GM12878 (cell line): ENCODE measurements around the gene MSI2. TPM values are rescaled to one million over a fixed set of nuclear protein-coding genes. Genes with fewer than 3 reads are reported as not detected.

ENCODE experiments used
- CBX5 ChIP-seq: sonication (generic); IDR thresholded peaks from 2 replicates; pipeline ENCODE4 v1.6.1; 2016; ENCODE audit warnings: low read depth, moderate library complexity, mild to moderate bottlenecking, inconsistent platforms
- CHD1 ChIP-seq: IDR thresholded peaks from 2 replicates; pipeline ENCODE4 v1.6.1; 2012; ENCODE audit warnings: low read depth, low read length, improper control_type of control experiment
- CREM ChIP-seq: IDR thresholded peaks from 2 replicates; pipeline ENCODE4 v1.6.1; 2014; ENCODE audit warnings: antibody characterized with exemption, low read depth
- FOS ChIP-seq: IDR thresholded peaks from 3 replicates; pipeline ENCODE4 v1.6.1; 2011; ENCODE audit warnings: borderline replicate concordance; ENCODE audit not compliant: insufficient read length; ENCODE audit errors: extremely low read depth
- FOXK2 ChIP-seq: fragments of 450-650 bp; IDR thresholded peaks from 2 replicates; pipeline ENCODE4 v1.6.1; 2017; ENCODE audit warnings: mild to moderate bottlenecking, moderate library complexity
- JUNB ChIP-seq: IDR thresholded peaks from 2 replicates; pipeline ENCODE4 v1.6.1; 2016; ENCODE audit warnings: antibody characterized with exemption, mild to moderate bottlenecking
- MEF2A ChIP-seq: IDR thresholded peaks from 2 replicates; pipeline ENCODE4 v1.6.1; 2011; ENCODE audit warnings: low read depth, mild to moderate bottlenecking, low read length, moderate library complexity; ENCODE audit not compliant: insufficient read depth
- NBN ChIP-seq: fragments of 450-650 bp; IDR thresholded peaks from 2 replicates; pipeline ENCODE4 v1.6.1; 2016
- NFXL1 ChIP-seq: fragments of 450-650 bp; IDR thresholded peaks from 2 replicates; pipeline ENCODE4 v1.6.1; 2017; ENCODE audit warnings: antibody characterized with exemption, mild to moderate bottlenecking, borderline replicate concordance
- NR2C2 ChIP-seq: IDR thresholded peaks from 2 replicates; pipeline ENCODE4 v1.6.1; 2011; ENCODE audit warnings: borderline replicate concordance, low read depth; ENCODE audit not compliant: control insufficient read depth, insufficient read length
- POU2F2 ChIP-seq: IDR thresholded peaks from 3 replicates; pipeline ENCODE4 v1.6.1; 2011; ENCODE audit warnings: low read depth, mild to moderate bottlenecking, low read length, borderline replicate concordance
- RAD51 ChIP-seq: fragments of 450-650 bp; IDR thresholded peaks from 2 replicates; pipeline ENCODE4 v1.6.1; 2016; ENCODE audit warnings: moderate library complexity, mild to moderate bottlenecking, inconsistent platforms
- RFX5 ChIP-seq: IDR thresholded peaks from 2 replicates; pipeline ENCODE4 v1.6.1; 2011; ENCODE audit warnings: low read depth, low read length, improper control_type of control experiment
- SIX5 ChIP-seq: IDR thresholded peaks from 2 replicates; pipeline ENCODE4 v1.6.1; 2011; ENCODE audit warnings: mild to moderate bottlenecking, low read depth, low read length, moderate library complexity; ENCODE audit not compliant: severe bottlenecking
- TCF12 ChIP-seq: IDR thresholded peaks from 2 replicates; pipeline ENCODE4 v1.6.1; 2011; ENCODE audit warnings: low read depth, mild to moderate bottlenecking, low read length
- ZNF384 ChIP-seq: IDR thresholded peaks from 2 replicates; pipeline ENCODE4 v1.6.1; 2012; ENCODE audit warnings: low read depth, mild to moderate bottlenecking, low read length, improper control_type of control experiment, borderline replicate concordance
- polyA plus RNA-seq, 11 experiments: library from polyadenylated mRNA; depleted of rRNA in 4 of 11; unstranded in 6 of 11; stranded (reverse) in 5 of 11; fragments of >200 nt; fragmentation: Nextera tagmentation in 4 of 11; fragmentation: Illumina TruSeq in 1 of 11; extraction: Ambion mirVana in 4 of 11; extraction: Trizol in 1 of 11; gene quantifications; 1 replicate in 1 of 11; 2 replicates in 10 of 11; pipeline versions ENCODE4 v1.2.1 to v1.2.3, GENCODE V29; 2011 to 2016; ENCODE audit warnings: inconsistent platforms in 2 of 11, missing spikeins in 2 of 11, low read depth in 1 of 11
- total RNA-seq, 4 experiments: library from RNA; depleted of rRNA in 3 of 4; stranded (reverse); fragments of >200 nt in 3 of 4; fragmentation: Illumina TruSeq in 1 of 4; extraction: Trizol in 1 of 4; gene quantifications; 2 replicates each; pipeline versions ENCODE4 v1.2.1 to v1.2.3, GENCODE V29; 2013 to 2021
- TF ChIP-seq, protein P1 (sequence below): fragments of 450-650 bp; IDR thresholded peaks from 2 replicates; pipeline ENCODE4 v1.6.1; 2016; ENCODE audit warnings: mild to moderate bottlenecking, moderate library complexity, borderline replicate concordance
- TF ChIP-seq, protein P2 (sequence below): fragments of 450-650 bp; formaldehyde crosslinking; IDR thresholded peaks from 2 replicates; pipeline ENCODE4 v1.4.0; 2022; ENCODE audit warnings: mild to moderate bottlenecking, moderate library complexity
- TF ChIP-seq, protein P3 (sequence below): fragments of 450-650 bp; IDR thresholded peaks from 2 replicates; pipeline ENCODE4 v1.6.1; 2018; ENCODE audit warnings: borderline replicate concordance, mild to moderate bottlenecking; ENCODE audit not compliant: partially characterized antibody
- TF ChIP-seq, protein P4 (sequence below): IDR thresholded peaks from 2 replicates; pipeline ENCODE4 v1.6.1; 2012; ENCODE audit warnings: low read depth, low read length, improper control_type of control experiment

The MSI2 gene
- total and polyA plus RNA-seq, 10 of the 15 experiments (the other 5 are each of a cell fraction or from before 2014, with no cell fraction given), result 6.1 to 76.1 (median 42.0) TPM

- TF ChIP-seq, protein P1, sequence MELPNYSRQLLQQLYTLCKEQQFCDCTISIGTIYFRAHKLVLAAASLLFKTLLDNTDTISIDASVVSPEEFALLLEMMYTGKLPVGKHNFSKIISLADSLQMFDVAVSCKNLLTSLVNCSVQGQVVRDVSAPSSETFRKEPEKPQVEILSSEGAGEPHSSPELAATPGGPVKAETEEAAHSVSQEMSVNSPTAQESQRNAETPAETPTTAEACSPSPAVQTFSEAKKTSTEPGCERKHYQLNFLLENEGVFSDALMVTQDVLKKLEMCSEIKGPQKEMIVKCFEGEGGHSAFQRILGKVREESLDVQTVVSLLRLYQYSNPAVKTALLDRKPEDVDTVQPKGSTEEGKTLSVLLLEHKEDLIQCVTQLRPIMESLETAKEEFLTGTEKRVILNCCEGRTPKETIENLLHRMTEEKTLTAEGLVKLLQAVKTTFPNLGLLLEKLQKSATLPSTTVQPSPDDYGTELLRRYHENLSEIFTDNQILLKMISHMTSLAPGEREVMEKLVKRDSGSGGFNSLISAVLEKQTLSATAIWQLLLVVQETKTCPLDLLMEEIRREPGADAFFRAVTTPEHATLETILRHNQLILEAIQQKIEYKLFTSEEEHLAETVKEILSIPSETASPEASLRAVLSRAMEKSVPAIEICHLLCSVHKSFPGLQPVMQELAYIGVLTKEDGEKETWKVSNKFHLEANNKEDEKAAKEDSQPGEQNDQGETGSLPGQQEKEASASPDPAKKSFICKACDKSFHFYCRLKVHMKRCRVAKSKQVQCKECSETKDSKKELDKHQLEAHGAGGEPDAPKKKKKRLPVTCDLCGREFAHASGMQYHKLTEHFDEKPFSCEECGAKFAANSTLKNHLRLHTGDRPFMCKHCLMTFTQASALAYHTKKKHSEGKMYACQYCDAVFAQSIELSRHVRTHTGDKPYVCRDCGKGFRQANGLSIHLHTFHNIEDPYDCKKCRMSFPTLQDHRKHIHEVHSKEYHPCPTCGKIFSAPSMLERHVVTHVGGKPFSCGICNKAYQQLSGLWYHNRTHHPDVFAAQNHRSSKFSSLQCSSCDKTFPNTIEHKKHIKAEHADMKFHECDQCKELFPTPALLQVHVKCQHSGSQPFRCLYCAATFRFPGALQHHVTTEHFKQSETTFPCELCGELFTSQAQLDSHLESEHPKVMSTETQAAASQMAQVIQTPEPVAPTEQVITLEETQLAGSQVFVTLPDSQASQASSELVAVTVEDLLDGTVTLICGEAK, result no peak
- TF ChIP-seq, protein P2, sequence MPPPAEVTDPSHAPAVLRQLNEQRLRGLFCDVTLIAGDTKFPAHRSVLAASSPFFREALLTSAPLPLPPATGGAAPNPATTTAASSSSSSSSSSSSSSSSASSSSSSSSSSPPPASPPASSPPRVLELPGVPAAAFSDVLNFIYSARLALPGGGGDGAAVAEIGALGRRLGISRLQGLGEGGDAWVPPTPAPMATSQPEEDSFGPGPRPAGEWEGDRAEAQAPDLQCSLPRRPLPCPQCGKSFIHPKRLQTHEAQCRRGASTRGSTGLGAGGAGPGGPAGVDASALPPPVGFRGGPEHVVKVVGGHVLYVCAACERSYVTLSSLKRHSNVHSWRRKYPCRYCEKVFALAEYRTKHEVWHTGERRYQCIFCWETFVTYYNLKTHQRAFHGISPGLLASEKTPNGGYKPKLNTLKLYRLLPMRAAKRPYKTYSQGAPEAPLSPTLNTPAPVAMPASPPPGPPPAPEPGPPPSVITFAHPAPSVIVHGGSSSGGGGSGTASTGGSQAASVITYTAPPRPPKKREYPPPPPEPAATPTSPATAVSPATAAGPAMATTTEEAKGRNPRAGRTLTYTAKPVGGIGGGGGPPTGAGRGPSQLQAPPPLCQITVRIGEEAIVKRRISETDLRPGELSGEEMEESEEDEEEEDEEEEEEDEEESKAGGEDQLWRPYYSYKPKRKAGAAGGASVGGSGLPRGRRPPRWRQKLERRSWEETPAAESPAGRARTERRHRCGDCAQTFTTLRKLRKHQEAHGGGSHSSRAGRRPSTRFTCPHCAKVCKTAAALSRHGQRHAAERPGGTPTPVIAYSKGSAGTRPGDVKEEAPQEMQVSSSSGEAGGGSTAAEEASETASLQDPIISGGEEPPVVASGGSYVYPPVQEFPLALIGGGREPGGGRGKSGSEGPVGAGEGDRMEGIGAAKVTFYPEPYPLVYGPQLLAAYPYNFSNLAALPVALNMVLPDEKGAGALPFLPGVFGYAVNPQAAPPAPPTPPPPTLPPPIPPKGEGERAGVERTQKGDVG, result no peak
- TF ChIP-seq NR2C2 (no peak), ZNF384 (no peak), CBX5 (no peak), CHD1 (no peak), CREM (no peak), JUNB (no peak; the same call in 1 of the 2 replicates), RAD51 (peak; percentile 41; the same call in 1 of the 2 replicates), NFXL1 (no peak), NBN (no peak), POU2F2 (peak; percentile 85; the same call in 2 of the 3 replicates), SIX5 (no peak), MEF2A (no peak), FOS (no peak), RFX5 (no peak), TCF12 (no peak), FOXK2 (no peak)
- TF ChIP-seq, protein P3, sequence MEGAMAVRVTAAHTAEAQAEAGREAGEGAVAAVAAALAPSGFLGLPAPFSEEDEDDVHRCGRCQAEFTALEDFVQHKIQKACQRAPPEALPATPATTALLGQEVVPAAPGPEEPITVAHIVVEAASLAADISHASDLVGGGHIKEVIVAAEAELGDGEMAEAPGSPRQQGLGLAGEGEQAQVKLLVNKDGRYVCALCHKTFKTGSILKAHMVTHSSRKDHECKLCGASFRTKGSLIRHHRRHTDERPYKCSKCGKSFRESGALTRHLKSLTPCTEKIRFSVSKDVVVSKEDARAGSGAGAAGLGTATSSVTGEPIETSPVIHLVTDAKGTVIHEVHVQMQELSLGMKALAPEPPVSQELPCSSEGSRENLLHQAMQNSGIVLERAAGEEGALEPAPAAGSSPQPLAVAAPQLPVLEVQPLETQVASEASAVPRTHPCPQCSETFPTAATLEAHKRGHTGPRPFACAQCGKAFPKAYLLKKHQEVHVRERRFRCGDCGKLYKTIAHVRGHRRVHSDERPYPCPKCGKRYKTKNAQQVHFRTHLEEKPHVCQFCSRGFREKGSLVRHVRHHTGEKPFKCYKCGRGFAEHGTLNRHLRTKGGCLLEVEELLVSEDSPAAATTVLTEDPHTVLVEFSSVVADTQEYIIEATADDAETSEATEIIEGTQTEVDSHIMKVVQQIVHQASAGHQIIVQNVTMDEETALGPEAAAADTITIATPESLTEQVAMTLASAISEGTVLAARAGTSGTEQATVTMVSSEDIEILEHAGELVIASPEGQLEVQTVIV, result no peak
- TF ChIP-seq, protein P4, sequence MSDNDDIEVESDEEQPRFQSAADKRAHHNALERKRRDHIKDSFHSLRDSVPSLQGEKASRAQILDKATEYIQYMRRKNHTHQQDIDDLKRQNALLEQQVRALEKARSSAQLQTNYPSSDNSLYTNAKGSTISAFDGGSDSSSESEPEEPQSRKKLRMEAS, result no peak
Observed at GRCh38 chr17:57485916-57486881, 229.9 kb downstream of the MSI2 start (continued).
